GM19372 (cell line): ENCODE data around the gene CMIP.
A peak's percentile ranks its signal among the peaks of the same experiment; 100 is the strongest.

ENCODE experiments used
- ATAC-seq: cut with Tn5 transposase; IDR thresholded peaks from one replicate; pipeline ENCODE4 v1.9.1; 2021; ENCODE audit warnings: mild to moderate bottlenecking, low read depth, moderate library complexity; ENCODE audit not compliant: unreplicated experiment

CMIP gene

GRCh38 chr16:81491541-81492188 is 47.1 kb downstream of the CMIP start:
- ATAC-seq = no peak

- ATAC-seq = no peak
These were observed 47.7 kb downstream of the CMIP start for GRCh38 chr16:81492311-81492761.

GRCh38 chr16:81492965-81493754 is 48.6 kb downstream of the CMIP start:
- no peak for ATAC-seq

GRCh38 chr16:81493755-81494433 is 49.3 kb downstream of the CMIP start:
- no peak for ATAC-seq

GRCh38 chr16:81494434-81494806 is 49.8 kb downstream of the CMIP start:
- no peak for ATAC-seq

GRCh38 chr16:81494888-81495287 is 50.3 kb downstream of the CMIP start:
- ATAC-seq = no peak

GRCh38 chr16:81495321-81496234 is 51.0 kb downstream of the CMIP start:
- ATAC-seq = no peak

- no peak for ATAC-seq
These were observed 51.7 kb downstream of the CMIP start for GRCh38 chr16:81496321-81496720.

GRCh38 chr16:81496742-81497141 is 52.1 kb downstream of the CMIP start:
- ATAC-seq = no peak

GRCh38 chr16:81497690-81498089 is 53.1 kb downstream of the CMIP start:
- ATAC-seq = no peak

GRCh38 chr16:81498351-81498750 is 53.7 kb downstream of the CMIP start:
- ATAC-seq = no peak

GRCh38 chr16:81499576-81500380 is 55.2 kb downstream of the CMIP start:
- ATAC-seq = no peak

GRCh38 chr16:81500833-81501521 is 56.4 kb downstream of the CMIP start:
- ATAC-seq = no peak

- no peak for ATAC-seq
These were observed 57.9 kb downstream of the CMIP start for GRCh38 chr16:81502396-81503070.

GRCh38 chr16:81505011-81505661 is 60.5 kb downstream of the CMIP start:
- peak; percentile 86 for ATAC-seq

GRCh38 chr16:81509404-81509803 is 64.8 kb downstream of the CMIP start:
- no peak for ATAC-seq

- ATAC-seq = no peak
These were observed 65.4 kb downstream of the CMIP start for GRCh38 chr16:81510016-81510415.

- no peak for ATAC-seq
These were observed 66.8 kb downstream of the CMIP start for GRCh38 chr16:81511371-81511770.
